Measurements from ENCODE around the gene MAN1A2.
"Not testable (repeated sequence)": the region's sequence is repeated elsewhere in the genome, so short reads cannot be mapped to it uniquely, and the experiment has no call there.

Gene MAN1A2

GRCh38 chr1:117466761-117467160 lies 99.5 kb downstream of the MAN1A2 start:
- no peaks in the 10 kb centered on the region for H3K9me2 ChIP-seq (replicated peaks; ENCODE audit: control insufficient read depth, low read length)

GRCh38 chr1:117467336-117467735 lies 100.1 kb downstream of the MAN1A2 start:
- H3K4me2 ChIP-seq (ENCODE audit: low read length): no peak overlapping the region
- H3K9me2 ChIP-seq (replicated peaks; ENCODE audit: control insufficient read depth, low read length): no peaks in the 10 kb centered on the region
- H3K36me3 ChIP-seq (ENCODE audit: control insufficient read depth, low read length): no peaks in the 10 kb centered on the region
- no peaks in the 10 kb centered on the region for H3K79me2 ChIP-seq (ENCODE audit: control insufficient read depth, low read length)
- TF ChIP-seq CTCF (IDR thresholded peaks at IDR 0.05; ENCODE audit: low read depth, low read length, poor library complexity, severe bottlenecking): no peak
- no peak for TF ChIP-seq EZH2phosphoT487 (IDR thresholded peaks at IDR 0.05; ENCODE audit: borderline replicate concordance, low read length)
- H3K27ac ChIP-seq (ENCODE audit: low read depth, low read length): no peak overlapping the region
- H4K20me1 ChIP-seq (ENCODE audit: control insufficient read depth, insufficient read depth, low read depth, low read length): no peaks in the 10 kb centered on the region
- 0 out of 2 replicates have a peak, but pooled peaks cover 2% of the 10 kb centered on the region for H3F3A ChIP-seq (ENCODE audit: control insufficient read depth, insufficient read depth)
- H3K27me3 ChIP-seq (ENCODE audit: control insufficient read depth, low read length): no peaks in the 10 kb centered on the region
- H3K4me3 ChIP-seq (ENCODE audit: low read length): no peak overlapping the region
- no peaks in the 10 kb centered on the region for H3K9me3 ChIP-seq (ENCODE audit: control insufficient read depth, insufficient read depth, low read length)
- no peaks in the 10 kb centered on the region for H3K4me1 ChIP-seq (ENCODE audit: control insufficient read depth, low read length)

More at GRCh38 chr1:117466761-117467160, 99.5 kb downstream of the MAN1A2 start:
- 0 out of 2 replicates have a peak, but pooled peaks cover 2% of the 10 kb centered on the region for H3F3A ChIP-seq (ENCODE audit: control insufficient read depth, insufficient read depth)
- no peaks in the 10 kb centered on the region for H3K27me3 ChIP-seq (ENCODE audit: control insufficient read depth, low read length)
- no peaks in the 10 kb centered on the region for H4K20me1 ChIP-seq (ENCODE audit: control insufficient read depth, insufficient read depth, low read depth, low read length)
- no peak for TF ChIP-seq CTCF (IDR thresholded peaks at IDR 0.05; ENCODE audit: low read depth, low read length, poor library complexity, severe bottlenecking)
- TF ChIP-seq EZH2phosphoT487 (IDR thresholded peaks at IDR 0.05; ENCODE audit: borderline replicate concordance, low read length): no peak
- no peak overlapping the region for H3K4me2 ChIP-seq (ENCODE audit: low read length)
- H3K4me3 ChIP-seq (ENCODE audit: low read length): no peak overlapping the region
- H3K79me2 ChIP-seq (ENCODE audit: control insufficient read depth, low read length): no peaks in the 10 kb centered on the region
- H3K27ac ChIP-seq (ENCODE audit: low read depth, low read length): no peak overlapping the region
- H3K36me3 ChIP-seq (ENCODE audit: control insufficient read depth, low read length): no peaks in the 10 kb centered on the region
- H3K9me3 ChIP-seq (ENCODE audit: control insufficient read depth, insufficient read depth, low read length): no peaks in the 10 kb centered on the region
- no peaks in the 10 kb centered on the region for H3K4me1 ChIP-seq (ENCODE audit: control insufficient read depth, low read length)

GRCh38 chr1:117473063-117473462 lies 105.8 kb downstream of the MAN1A2 start:
- Histone ChIP-seq H3K4me3 (ENCODE audit: low read length) (no peak overlapping the region), H3K9me2 (replicated peaks; ENCODE audit: control insufficient read depth, low read length) (no peaks in the 10 kb centered on the region), H3K79me2 (ENCODE audit: control insufficient read depth, low read length) (no peaks in the 10 kb centered on the region), H3K27me3 (ENCODE audit: control insufficient read depth, low read length) (no peaks in the 10 kb centered on the region), H3K9me3 (ENCODE audit: control insufficient read depth, insufficient read depth, low read length) (no peaks in the 10 kb centered on the region), H3F3A (ENCODE audit: control insufficient read depth, insufficient read depth) (no peaks in the 10 kb centered on the region), H4K20me1 (ENCODE audit: control insufficient read depth, insufficient read depth, low read depth, low read length) (no peaks in the 10 kb centered on the region), H3K4me1 (ENCODE audit: control insufficient read depth, low read length) (no peaks in the 10 kb centered on the region), H3K36me3 (ENCODE audit: control insufficient read depth, low read length) (no peaks in the 10 kb centered on the region), H3K27ac (ENCODE audit: low read depth, low read length) (no peak overlapping the region), H3K4me2 (ENCODE audit: low read length) (no peak overlapping the region)
- no peak for TF ChIP-seq EZH2phosphoT487 (IDR thresholded peaks at IDR 0.05; ENCODE audit: borderline replicate concordance, low read length)
- TF ChIP-seq CTCF (IDR thresholded peaks at IDR 0.05; ENCODE audit: low read depth, low read length, poor library complexity, severe bottlenecking): no peak

- H3K27me3 ChIP-seq (ENCODE audit: control insufficient read depth, low read length); H3K4me2 ChIP-seq (ENCODE audit: low read length); H3K9me2 ChIP-seq (replicated peaks; ENCODE audit: control insufficient read depth, low read length); H3K36me3 ChIP-seq (ENCODE audit: control insufficient read depth, low read length); H3K27ac ChIP-seq (ENCODE audit: low read depth, low read length); H3K9me3 ChIP-seq (ENCODE audit: control insufficient read depth, insufficient read depth, low read length); H3K4me3 ChIP-seq (ENCODE audit: low read length); H3F3A ChIP-seq (ENCODE audit: control insufficient read depth, insufficient read depth); H4K20me1 ChIP-seq (ENCODE audit: control insufficient read depth, insufficient read depth, low read depth, low read length); H3K4me1 ChIP-seq (ENCODE audit: control insufficient read depth, low read length); H3K79me2 ChIP-seq (ENCODE audit: control insufficient read depth, low read length): not testable (repeated sequence)
These were observed 108.2 kb downstream of the MAN1A2 start for GRCh38 chr1:117475495-117475894.
